Measurements from ENCODE around the gene CD101. TPM values are rescaled to one million over a fixed set of nuclear protein-coding genes. Genes with fewer than 3 reads are reported as not detected.

The CD101 gene
- total and polyA plus RNA-seq, 2 of the 8 experiments (the other 6 are each of a cell fraction or from before 2014, with no cell fraction given), result 1.1 to 1.2 TPM

DNA sequence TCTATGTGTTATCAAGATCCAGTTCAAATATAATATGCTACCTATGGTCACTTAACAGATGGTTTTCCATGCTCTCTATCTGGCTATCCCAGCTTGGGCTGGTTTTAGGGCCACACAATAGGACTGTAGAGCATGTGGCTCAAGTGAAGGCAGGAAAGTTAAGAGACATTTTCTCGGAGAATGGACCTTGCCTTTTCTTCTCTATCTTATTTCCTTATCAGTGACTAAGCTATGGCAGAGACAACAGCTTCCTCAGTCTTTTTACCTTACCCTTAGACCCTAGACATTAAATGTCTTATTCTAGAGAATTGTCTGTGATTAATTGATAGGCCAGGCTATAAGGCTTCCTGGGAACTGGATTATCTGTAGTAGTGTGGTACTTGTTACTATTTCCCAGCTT lies 28.1 kb downstream of the CD101 start:
- H2BK15ac ChIP-seq (ENCODE audit: low read length), result no peak overlapping the region
- peaks cover 0 to 3% of the 10 kb centered on the region in 2 experiments; a peak in 1 of 4 replicates for H3K79me2 ChIP-seq (ENCODE audit: control insufficient read depth in 1 of 2, insufficient read depth in 2 of 2, low read length in 2 of 2)
- no peak overlapping the region for H3K4me2 ChIP-seq (ENCODE audit: insufficient read depth in 1 of 2, low read depth in 2 of 2, low read length in 2 of 2)
- no peak overlapping the region for H2AK5ac ChIP-seq (ENCODE audit: low read depth, low read length)
- H3K27me3 ChIP-seq (replicated peaks in 1 of 4; ENCODE audit: control insufficient read depth in 3 of 4, extremely low read depth in 1 of 4, insufficient read depth in 3 of 4, low read length in 3 of 4), result no peaks in the 10 kb centered on the region
- WGBS, 2 experiments (ENCODE audit: extremely low coverage in 1 of 2, insufficient coverage in 1 of 2, insufficient read length in 1 of 2, insufficient replicate concordance in 2 of 2, low coverage in 1 of 2, low lambda C conversion rate in 2 of 2, missing lambda C conversion rate in 1 of 2), result 60% methylated on average over 1 of the region's 1 CpG; no CpG with 5 or more reads in 1 of the 2 experiments
- H2BK12ac ChIP-seq (ENCODE audit: low read depth, low read length), result no peak overlapping the region
- no peak overlapping the region for H3K4ac ChIP-seq (replicated peaks; ENCODE audit: insufficient read length, low read depth, low read length)
- no peak overlapping the region for H3K4me3 ChIP-seq (ENCODE audit: extremely low read depth in 1 of 4, insufficient read depth in 2 of 4, low read depth in 3 of 4, low read length in 4 of 4)
- no peaks in the 10 kb centered on the region for H3K36me3 ChIP-seq (ENCODE audit: control insufficient read depth in 2 of 4, insufficient read depth in 4 of 4, low read length in 3 of 4)
- H4K91ac ChIP-seq (replicated peaks; ENCODE audit: insufficient read length, low read length), result no peak overlapping the region
- no peak overlapping the region for H2BK20ac ChIP-seq (ENCODE audit: low read length)
- no peak overlapping the region for H3K18ac ChIP-seq (ENCODE audit: extremely low read depth, low read length)
- H3K27ac ChIP-seq (ENCODE audit: low read depth, low read length), result no peak overlapping the region
- H3K56ac ChIP-seq (replicated peaks; ENCODE audit: insufficient read length, low read depth, low read length), result no peak overlapping the region
- no peak overlapping the region for H4K5ac ChIP-seq (ENCODE audit: insufficient read length, low read depth, low read length)
- no peaks in the 10 kb centered on the region for H4K20me1 ChIP-seq (replicated peaks in 1 of 2; ENCODE audit: control insufficient read depth in 1 of 2, insufficient read depth in 2 of 2, low read length in 2 of 2)
- no peak overlapping the region for H3K14ac ChIP-seq (ENCODE audit: insufficient read length)
- peaks cover 0 to under 1% (median 0%) of the 10 kb centered on the region in 4 experiments; a peak in 1 of 7 replicates for H3K4me1 ChIP-seq (replicated peaks in 1 of 4; ENCODE audit: control insufficient read depth in 3 of 4, insufficient read depth in 4 of 4, low read length in 3 of 4)
- no peaks in the 10 kb centered on the region for H3K9me3 ChIP-seq (ENCODE audit: insufficient read depth in 2 of 2, low read depth in 1 of 2, low read length in 1 of 2)
- no peaks in the 10 kb centered on the region; the same call in 1 of the 2 replicates for H3K23me2 ChIP-seq (ENCODE audit: low read depth, low read length)
- H2BK5ac ChIP-seq (ENCODE audit: low read depth, low read length), result no peak overlapping the region
- ChIA-PET CTCF (ENCODE audit: partially characterized antibody) (no interaction called here), POLR2A (ENCODE audit: partially characterized antibody) (interaction anchor here (0.6 kb wide), 1 partner anchor 77 kb away, joined by 3 read pairs; no protein-coding TSS in a partner anchor)
- no peak for FAIRE-seq
- no peak overlapping the region for H2BK120ac ChIP-seq (replicated peaks; ENCODE audit: low read depth, low read length)
- no peak overlapping the region for H3K23ac ChIP-seq (ENCODE audit: insufficient read length)
- H3K79me1 ChIP-seq (ENCODE audit: low read depth, low read length), result no peaks in the 10 kb centered on the region
- no peak for TF ChIP-seq JUN (IDR thresholded peaks at IDR 0.05; ENCODE audit: low read depth, low read length)
- TF ChIP-seq NANOG (IDR thresholded peaks at IDR 0.05; ENCODE audit: insufficient read depth, low read depth, low read length, poor library complexity, severe bottlenecking), result no peak
- TF ChIP-seq CEBPB (IDR thresholded peaks at IDR 0.05; ENCODE audit: low read depth, low read length), result no peak
- TF ChIP-seq TEAD4 (IDR thresholded peaks at IDR 0.05; ENCODE audit: low read depth, low read length), result no peak
- TF ChIP-seq POU5F1 (IDR thresholded peaks at IDR 0.05; ENCODE audit: low read depth, low read length), result no peak
- no peak for TF ChIP-seq YY1 (IDR thresholded peaks at IDR 0.05; ENCODE audit: low read depth, low read length)
- no peak for TF ChIP-seq CBX5 (IDR thresholded peaks at IDR 0.05; ENCODE audit: low read depth, low read length)
- TF ChIP-seq CHD2 (IDR thresholded peaks at IDR 0.05; ENCODE audit: low read length), result no peak
- no peak for TF ChIP-seq SRF (IDR thresholded peaks at IDR 0.05; ENCODE audit: low read depth, low read length)
- no peak for TF ChIP-seq RXRA (IDR thresholded peaks at IDR 0.05; ENCODE audit: insufficient read depth, low read depth, low read length)
- TF ChIP-seq, protein P1, sequence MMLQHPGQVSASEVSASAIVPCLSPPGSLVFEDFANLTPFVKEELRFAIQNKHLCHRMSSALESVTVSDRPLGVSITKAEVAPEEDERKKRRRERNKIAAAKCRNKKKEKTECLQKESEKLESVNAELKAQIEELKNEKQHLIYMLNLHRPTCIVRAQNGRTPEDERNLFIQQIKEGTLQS (IDR thresholded peaks at IDR 0.05; ENCODE audit: insufficient read depth, low read depth, low read length), result no peak
- no peak for TF ChIP-seq MAFK (IDR thresholded peaks at IDR 0.05; ENCODE audit: low read depth, low read length)
- no peak for TF ChIP-seq SIN3A (conservative IDR thresholded peaks at IDR 0.05 in 1 of 2, IDR thresholded peaks at IDR 0.05 in 1 of 2; ENCODE audit: low read depth in 1 of 2, low read length in 2 of 2)
- no peak for TF ChIP-seq RBBP5 (IDR thresholded peaks at IDR 0.05; ENCODE audit: borderline replicate concordance, low read depth, low read length)
- no peak for TF ChIP-seq KDM1A (IDR thresholded peaks at IDR 0.05; ENCODE audit: borderline replicate concordance, low read length)
- H2AFZ ChIP-seq (ENCODE audit: low read length), result no peak overlapping the region
- no peak for DNase-seq (ENCODE audit: low read depth in 1 of 2, low spot score in 2 of 2)
- H3K9ac ChIP-seq (replicated peaks in 1 of 4; ENCODE audit: extremely low read depth in 1 of 4, low read depth in 3 of 4, low read length in 3 of 4), result no peak overlapping the region
- H4K8ac ChIP-seq (ENCODE audit: extremely low read depth, insufficient read depth, low read length), result no peak overlapping the region
